PC-3 (cell line): ENCODE data around the gene RAI14. TPM values are rescaled to one million over a fixed set of nuclear protein-coding genes. Genes with fewer than 3 reads are reported as not detected.

Source experiments
- ATAC-seq: fragments of 200-7000 bp; cut with Tn5 transposase; 2 replicates; pipeline ENCODE4 v1.9.1; 2020; ENCODE audit warnings: mild to moderate bottlenecking, moderate library complexity
- BruUV-seq: library from RNA; stranded (reverse); fragments of 400-500 nt; replicated peaks from 2 replicates; lab custom pipeline; 2021; lab: Mats Ljungman, UMichigan
- CTCF ChIA-PET: fragments of 300-600 bp; sonication (Branson Sonifier 250); formaldehyde crosslinking; loops from one replicate; lab custom pipeline; 2022; ENCODE audit warnings: antibody characterized with exemption; lab: Charles Lee
- POLR2A ChIA-PET: fragments of 300-600 bp; sonication (Branson Sonifier 250); formaldehyde crosslinking; loops from one replicate; lab custom pipeline; 2022; ENCODE audit warnings: antibody characterized with exemption; ENCODE audit not compliant: unreplicated experiment; lab: Charles Lee
- DNase-seq: peaks from one replicate; pipeline ENCODE4 v3.0.0-alpha.2; 2015
- H2AFZ ChIP-seq: fragments of 300-600 bp; sonication (generic); 2 replicates; pipeline ENCODE4 v1.6.0; 2016; ENCODE audit warnings: antibody characterized with exemption, low read length
- H3F3A ChIP-seq: fragments of 300-600 bp; sonication (generic); one replicate; pipeline ENCODE4 v1.6.0; 2017; ENCODE audit warnings: antibody characterized with exemption, low read length, control low read depth, mild to moderate bottlenecking; ENCODE audit not compliant: unreplicated experiment
- H3K27ac ChIP-seq: fragments of 300-600 bp; sonication (generic); 2 replicates; pipeline ENCODE4 v1.5.1; 2016; ENCODE audit warnings: mild to moderate bottlenecking, low read length
- H3K27me3 ChIP-seq: fragments of 300-600 bp; sonication (generic); 2 replicates; pipeline ENCODE4 v1.6.1; 2016; ENCODE audit warnings: low read length, mixed read lengths
- H3K36me3 ChIP-seq: fragments of 300-600 bp; sonication (generic); 2 replicates; pipeline ENCODE4 v1.6.1; 2016; ENCODE audit warnings: low read depth, mixed run types, low read length, mixed read lengths
- H3K4me1 ChIP-seq: fragments of 300-600 bp; sonication (generic); 2 replicates; pipeline ENCODE4 v1.5.1; 2016; ENCODE audit warnings: low read length; ENCODE audit not compliant: insufficient read depth
- H3K4me2 ChIP-seq: fragments of 300-600 bp; sonication (generic); 2 replicates; pipeline ENCODE4 v1.6.0; 2016; ENCODE audit warnings: low read length
- H3K4me3 ChIP-seq: fragments of 300-600 bp; sonication (generic); 2 replicates; pipeline ENCODE4 v1.5.1; 2016; ENCODE audit warnings: mild to moderate bottlenecking, low read length, mixed read lengths
- H3K79me2 ChIP-seq: fragments of 300-600 bp; sonication (generic); 2 replicates; pipeline ENCODE4 v1.6.1; 2017; ENCODE audit warnings: low read length, mixed read lengths
- H3K9ac ChIP-seq: fragments of 300-600 bp; sonication (generic); 2 replicates; pipeline ENCODE4 v1.6.0; 2016; ENCODE audit warnings: mild to moderate bottlenecking, low read length
- H3K9me2 ChIP-seq: fragments of 300-600 bp; sonication (generic); replicated peaks from 2 replicates; pipeline ENCODE4 v1.6.1; 2016; ENCODE audit warnings: mixed run types, low read length, mixed read lengths
- H3K9me3 ChIP-seq: fragments of 300-600 bp; sonication (generic); 2 replicates; pipeline ENCODE4 v1.6.1; 2016; ENCODE audit warnings: low read length, mixed read lengths
- H4K20me1 ChIP-seq: fragments of 300-600 bp; sonication (generic); 2 replicates; pipeline ENCODE4 v1.6.1; 2016; ENCODE audit warnings: low read length, mixed read lengths
- EZH2 ChIP-seq: fragments of 300-600 bp; sonication (generic); IDR thresholded peaks from one replicate; pipeline ENCODE4 v1.6.1; 2017; ENCODE audit warnings: antibody characterized with exemption, mild to moderate bottlenecking, low read length; ENCODE audit not compliant: unreplicated experiment
- EZH2phosphoT487 ChIP-seq: fragments of 300-600 bp; sonication (generic); IDR thresholded peaks from 2 replicates; pipeline ENCODE4 v1.6.1; 2018; ENCODE audit warnings: mild to moderate bottlenecking, antibody characterized with exemption, low read length, borderline replicate concordance
- intact Hi-C: fragments of 100-400 bp; cut with micrococcal nuclease; formaldehyde crosslinking; loops from 2 replicates; pipeline ENCODE4 v1.9.0; 2023
- total RNA-seq: library from RNA; depleted of rRNA; stranded (reverse); fragments of >200 nt; gene quantifications from 2 replicates; pipeline ENCODE4 v1.2.3, GENCODE V29; 2014
- TF ChIP-seq, protein P1 (sequence below): fragments of 300-600 bp; sonication (generic); conservative IDR thresholded peaks from 2 replicates; pipeline ENCODE4 v1.5.1; 2017; ENCODE audit warnings: antibody characterized with exemption, low read depth, mild to moderate bottlenecking, low read length

Gene RAI14
- total RNA-seq, 1 experiment from 2014 or later: 73.5 TPM

DNA sequence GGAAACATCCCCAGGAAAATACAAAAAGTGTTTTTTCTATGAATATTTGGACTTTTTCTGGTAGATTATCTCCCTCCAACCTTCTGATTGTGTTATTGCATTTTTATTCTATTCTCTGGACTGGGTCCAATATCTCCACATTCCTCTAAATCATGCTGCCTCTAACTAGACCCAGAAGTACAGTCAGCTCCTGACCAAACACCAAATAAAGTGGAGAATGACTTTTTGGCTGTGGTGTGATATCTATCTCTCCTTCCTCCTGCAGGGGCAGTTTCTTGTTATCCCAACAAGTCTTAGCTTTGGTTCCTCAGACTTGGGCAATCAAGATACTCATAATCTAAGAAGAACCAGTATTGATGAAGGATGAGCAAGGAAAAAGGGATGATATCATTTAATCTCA, 3.2 kb upstream of the RAI14 start:
- CTCF ChIA-PET: no interaction called here
- POLR2A ChIA-PET: no interaction called here
- BruUV-seq: no TSS peak
- Histone ChIP-seq H2AFZ (no peak overlapping the region), H3F3A (no peaks in the 10 kb centered on the region), H3K9me3 (no peaks in the 10 kb centered on the region), H3K36me3 (no peaks in the 10 kb centered on the region), H3K9me2 (no peaks in the 10 kb centered on the region), H3K4me1 (peaks cover 13% of the 10 kb centered on the region), H4K20me1 (peaks cover 5% of the 10 kb centered on the region; the same call in 1 of the 2 replicates), H3K27ac (no peak overlapping the region), H3K27me3 (no peaks in the 10 kb centered on the region), H3K4me2 (no peak overlapping the region), H3K79me2 (peaks cover 16% of the 10 kb centered on the region), H3K4me3 (no peak overlapping the region), H3K9ac (no peak overlapping the region)
- TF ChIP-seq EZH2 (no peak), EZH2phosphoT487 (no peak)
- TF ChIP-seq, protein P1, sequence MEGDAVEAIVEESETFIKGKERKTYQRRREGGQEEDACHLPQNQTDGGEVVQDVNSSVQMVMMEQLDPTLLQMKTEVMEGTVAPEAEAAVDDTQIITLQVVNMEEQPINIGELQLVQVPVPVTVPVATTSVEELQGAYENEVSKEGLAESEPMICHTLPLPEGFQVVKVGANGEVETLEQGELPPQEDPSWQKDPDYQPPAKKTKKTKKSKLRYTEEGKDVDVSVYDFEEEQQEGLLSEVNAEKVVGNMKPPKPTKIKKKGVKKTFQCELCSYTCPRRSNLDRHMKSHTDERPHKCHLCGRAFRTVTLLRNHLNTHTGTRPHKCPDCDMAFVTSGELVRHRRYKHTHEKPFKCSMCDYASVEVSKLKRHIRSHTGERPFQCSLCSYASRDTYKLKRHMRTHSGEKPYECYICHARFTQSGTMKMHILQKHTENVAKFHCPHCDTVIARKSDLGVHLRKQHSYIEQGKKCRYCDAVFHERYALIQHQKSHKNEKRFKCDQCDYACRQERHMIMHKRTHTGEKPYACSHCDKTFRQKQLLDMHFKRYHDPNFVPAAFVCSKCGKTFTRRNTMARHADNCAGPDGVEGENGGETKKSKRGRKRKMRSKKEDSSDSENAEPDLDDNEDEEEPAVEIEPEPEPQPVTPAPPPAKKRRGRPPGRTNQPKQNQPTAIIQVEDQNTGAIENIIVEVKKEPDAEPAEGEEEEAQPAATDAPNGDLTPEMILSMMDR: no peak
- intact Hi-C loops: no loop called here
- peak; percentile 49 for DNase-seq
- ATAC-seq: no peak

DNA sequence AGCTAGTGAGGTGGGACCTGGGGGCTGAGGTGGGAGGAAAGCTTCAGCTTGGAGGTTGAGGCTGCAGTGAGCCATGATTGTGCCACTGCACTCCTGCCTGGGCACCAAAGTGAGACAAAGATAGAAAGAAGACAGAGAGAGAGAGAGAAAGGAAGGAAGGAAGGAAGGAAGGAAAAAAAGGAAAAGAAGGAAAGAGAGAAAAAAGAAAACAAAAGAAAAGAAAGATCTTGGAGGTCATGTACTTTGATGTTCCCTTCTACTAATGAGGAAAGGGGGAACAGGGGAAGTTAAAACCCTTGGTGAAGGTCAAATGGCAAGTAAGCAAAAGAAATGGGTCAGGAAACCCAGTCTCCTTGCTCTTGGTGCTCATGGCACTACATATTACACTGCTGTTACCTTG, 2.4 kb upstream of the RAI14 start:
- ATAC-seq (no peak), DNase-seq (no peak)
- Histone ChIP-seq H3F3A (no peaks in the 10 kb centered on the region), H4K20me1 (peaks cover 5% of the 10 kb centered on the region; the same call in 1 of the 2 replicates), H3K79me2 (peaks cover 24% of the 10 kb centered on the region), H3K27ac (no peak overlapping the region), H2AFZ (no peak overlapping the region), H3K27me3 (no peaks in the 10 kb centered on the region), H3K4me1 (peaks cover 19% of the 10 kb centered on the region), H3K4me2 (no peak overlapping the region), H3K9me3 (no peaks in the 10 kb centered on the region), H3K9ac (no peak overlapping the region), H3K4me3 (no peak overlapping the region), H3K36me3 (no peaks in the 10 kb centered on the region), H3K9me2 (no peaks in the 10 kb centered on the region)
- ChIA-PET POLR2A (no interaction called here), CTCF (no interaction called here)
- no peak for TF ChIP-seq EZH2phosphoT487
- TF ChIP-seq, protein P1: no peak
- TF ChIP-seq EZH2: no peak
- intact Hi-C loops: loop anchor here (2.0 kb wide), 1 partner anchor 131 kb away; no protein-coding TSS in a partner anchor
- no TSS peak for BruUV-seq

DNA sequence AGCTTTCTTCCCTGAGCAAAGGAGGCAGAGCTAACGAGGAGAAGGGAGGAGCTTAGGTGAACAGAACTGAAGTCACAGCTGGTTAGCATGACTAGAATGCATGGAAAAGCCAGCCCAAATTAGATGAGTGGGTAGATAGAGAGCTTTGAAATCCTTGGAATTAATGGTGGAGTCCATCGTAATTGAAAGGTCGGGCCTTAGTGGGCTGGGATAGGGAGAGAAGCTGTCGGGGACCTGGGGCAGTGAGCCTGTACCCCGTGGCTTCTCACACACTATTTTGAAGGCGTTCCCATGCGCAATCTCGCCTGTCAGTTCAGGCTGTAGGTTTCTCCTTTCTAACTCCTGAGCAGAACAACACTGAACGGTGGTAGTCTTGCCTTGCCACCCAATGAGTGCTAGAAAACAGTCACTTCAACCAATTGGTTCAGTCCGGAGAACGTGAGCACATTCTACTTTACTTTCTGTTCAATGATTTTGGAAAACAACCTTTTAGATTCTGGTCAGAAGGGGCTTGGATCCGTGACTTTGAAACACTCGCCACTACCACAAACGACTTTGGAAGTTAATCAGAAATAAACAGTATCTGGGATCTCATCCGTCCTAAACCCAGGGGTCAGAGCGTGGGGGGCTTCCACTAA, 655 bp upstream of the RAI14 start:
- TSS peak; percentile 91 for BruUV-seq
- Histone ChIP-seq H3K4me3 (peak overlapping the region; percentile 97), H3K9ac (peak overlapping the region; percentile 98), H3K9me3 (no peaks in the 10 kb centered on the region), H3K4me1 (peaks cover 33% of the 10 kb centered on the region), H3K27ac (peak overlapping the region; percentile 89), H3K36me3 (peaks cover 2% of the 10 kb centered on the region), H3K27me3 (no peaks in the 10 kb centered on the region), H3K79me2 (peaks cover 41% of the 10 kb centered on the region), H3K9me2 (no peaks in the 10 kb centered on the region), H3K4me2 (peak overlapping the region; percentile 94), H3F3A (no peaks in the 10 kb centered on the region), H2AFZ (peak overlapping the region; percentile 99), H4K20me1 (peaks cover 15% of the 10 kb centered on the region; the same call in 1 of the 2 replicates)
- intact Hi-C loops: loop anchor here (1.0 to 5.0 kb wide), 7 partner anchors 46 to 242 kb away; partner anchors contain the start of gene TTC23L
- POLR2A ChIA-PET: interaction anchor here (0.6 to 1.8 kb wide), 6 partner anchors 27 to 275 kb away, joined by 3 to 8 read pairs (median 3); no protein-coding TSS in a partner anchor
- CTCF ChIA-PET: interaction anchor here (0.6 to 0.9 kb wide), 2 partner anchors 119 to 243 kb away, joined by 3 to 4 read pairs; no protein-coding TSS in a partner anchor
- DNase-seq (peak; percentile 48), ATAC-seq (peak; percentile 56)
- TF ChIP-seq, protein P1: no peak
- TF ChIP-seq EZH2phosphoT487 (no peak), EZH2 (no peak)
